Spleen (tissue), 7 donors: ENCODE data around the gene TPD52L2.
A peak's percentile ranks its signal among the peaks of the same experiment; 100 is the strongest.
"Not testable (repeated sequence)": the region's sequence is repeated elsewhere in the genome, so short reads cannot be mapped to it uniquely, and the experiment has no call there.

ENCODE experiments used
- POLR2A ChIP-seq, 3 donors: fragments of 450-650 bp; IDR thresholded peaks; one replicate each; pipeline ENCODE4 v1.5.1; 2017; ENCODE audit warnings: antibody characterized with exemption in 3 of 3, mild to moderate bottlenecking in 1 of 3
- POLR2AphosphoS5 ChIP-seq, 3 donors: sonication (generic); formaldehyde crosslinking; IDR thresholded peaks; one replicate each; pipeline ENCODE4 v1.5.1; 2017; ENCODE audit warnings: antibody characterized with exemption in 3 of 3
- TF ChIP-seq, protein P1 (sequence below), 11 experiments: fragments of 200-600 bp in 7 of 11; fragments of 450-650 bp in 4 of 11; sonication (generic) in 4 of 11; IDR thresholded peaks in 8 of 11; conservative IDR thresholded peaks in 3 of 11; 1 replicate in 7 of 11; 2 replicates in 4 of 11; pipeline versions ENCODE4 v1.4.0 to v1.8.0; 2016 to 2021; ENCODE audit warnings: antibody characterized with exemption in 11 of 11, inconsistent platforms in 4 of 11, mild to moderate bottlenecking in 1 of 11
- donor health status: DM: no; HTN: no; CAD: no; lungs with moderate emphysema.
- donor health status: DM: no; HTN: no; CAD: no.
- donor health status: DM: no; HTN: no; CAD: no.

DNA sequence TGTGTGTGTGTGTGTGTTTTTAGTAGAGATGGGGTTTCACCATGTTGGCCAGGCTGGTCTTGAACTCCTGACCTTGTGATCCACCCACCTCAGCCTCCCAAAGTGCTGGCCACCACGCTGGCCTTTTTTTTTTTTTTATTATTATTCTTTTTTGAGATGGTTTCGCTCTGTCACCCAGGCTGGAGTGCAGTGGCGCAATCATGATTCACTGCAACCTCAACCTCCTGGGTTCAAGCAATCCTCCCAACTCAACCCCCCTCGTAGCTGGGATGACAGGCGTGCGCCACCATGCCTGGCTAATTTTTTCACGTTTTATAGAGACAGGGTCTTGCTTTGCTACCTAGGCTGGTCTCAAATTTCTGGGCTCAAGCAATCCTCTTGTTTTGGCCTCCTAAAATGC, 9.2 kb downstream of the TPD52L2 start:
- peak in 1 of 3 donors; percentile 31 for TF ChIP-seq POLR2AphosphoS5 (IDR thresholded peaks at IDR 0.05)
- TF ChIP-seq, protein P1, sequence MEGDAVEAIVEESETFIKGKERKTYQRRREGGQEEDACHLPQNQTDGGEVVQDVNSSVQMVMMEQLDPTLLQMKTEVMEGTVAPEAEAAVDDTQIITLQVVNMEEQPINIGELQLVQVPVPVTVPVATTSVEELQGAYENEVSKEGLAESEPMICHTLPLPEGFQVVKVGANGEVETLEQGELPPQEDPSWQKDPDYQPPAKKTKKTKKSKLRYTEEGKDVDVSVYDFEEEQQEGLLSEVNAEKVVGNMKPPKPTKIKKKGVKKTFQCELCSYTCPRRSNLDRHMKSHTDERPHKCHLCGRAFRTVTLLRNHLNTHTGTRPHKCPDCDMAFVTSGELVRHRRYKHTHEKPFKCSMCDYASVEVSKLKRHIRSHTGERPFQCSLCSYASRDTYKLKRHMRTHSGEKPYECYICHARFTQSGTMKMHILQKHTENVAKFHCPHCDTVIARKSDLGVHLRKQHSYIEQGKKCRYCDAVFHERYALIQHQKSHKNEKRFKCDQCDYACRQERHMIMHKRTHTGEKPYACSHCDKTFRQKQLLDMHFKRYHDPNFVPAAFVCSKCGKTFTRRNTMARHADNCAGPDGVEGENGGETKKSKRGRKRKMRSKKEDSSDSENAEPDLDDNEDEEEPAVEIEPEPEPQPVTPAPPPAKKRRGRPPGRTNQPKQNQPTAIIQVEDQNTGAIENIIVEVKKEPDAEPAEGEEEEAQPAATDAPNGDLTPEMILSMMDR (IDR thresholded peaks at IDR 0.05 in 8 of 11, conservative IDR thresholded peaks at IDR 0.05 in 3 of 11) = not testable (repeated sequence)
- not testable (repeated sequence) for TF ChIP-seq POLR2A (IDR thresholded peaks at IDR 0.05)
